ENCODE measurements around the gene SPEG. TPM values are rescaled to one million over a fixed set of nuclear protein-coding genes. Genes with fewer than 3 reads are reported as not detected.

Gene SPEG
- polyA plus RNA-seq, 3 donors, result not detected

DNA sequence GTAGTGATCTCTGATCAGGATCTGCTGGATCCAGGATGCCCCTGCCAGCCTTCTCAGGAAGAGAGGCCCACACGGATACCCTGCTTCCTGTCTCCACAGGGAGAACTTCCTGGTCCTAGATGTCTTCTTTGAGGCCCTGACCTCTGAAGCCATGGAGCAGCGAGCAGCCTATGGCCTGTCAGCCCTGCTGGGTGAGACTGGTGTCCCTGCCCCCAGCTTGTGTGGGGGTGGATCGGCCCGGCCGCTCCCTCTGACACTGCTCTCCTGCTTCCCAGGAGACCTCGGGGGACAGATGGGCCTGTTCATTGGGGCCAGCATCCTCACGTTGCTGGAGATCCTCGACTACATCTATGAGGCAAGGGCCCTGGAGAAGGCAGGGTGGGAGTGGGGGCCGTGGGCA, 102.3 kb downstream of the SPEG start:
- peaks cover 0 to 2% (median 0%) of the 10 kb centered on the region in 7 donors for H3K9me3 Mint-ChIP-seq
- Histone ChIP-seq H4K20me1 (ENCODE audit: insufficient read depth, low read length) (no peaks in the 10 kb centered on the region), H2AFZ (ENCODE audit: insufficient read depth, low read depth, low read length, poor library complexity, severe bottlenecking) (no peak overlapping the region), H3K4me3 (replicated peaks in 1 of 3; ENCODE audit: low read depth in 2 of 3, low read length in 3 of 3) (no peak overlapping the region), H3K79me2 (ENCODE audit: insufficient read depth, low read length) (no peaks in the 10 kb centered on the region), H3K4me2 (replicated peaks; ENCODE audit: extremely low read depth, low read length, poor library complexity, severe bottlenecking) (no peak overlapping the region), H3K9me3 (replicated peaks in 1 of 2; ENCODE audit: control insufficient read depth in 1 of 2, insufficient read depth in 1 of 2, low read length in 2 of 2) (no peaks in the 10 kb centered on the region), H3K4me1 (ENCODE audit: control insufficient read depth in 1 of 2, insufficient read depth in 2 of 2, low read length in 2 of 2) (peaks cover 6% of the 10 kb centered on the region in 2 donors), H3K36me3 (replicated peaks in 1 of 2; ENCODE audit: control insufficient read depth in 1 of 2, insufficient read depth in 2 of 2, low read length in 2 of 2) (no peaks in the 10 kb centered on the region), H3K27ac (ENCODE audit: low read depth in 1 of 2, low read length in 2 of 2) (no peak overlapping the region), H3K27me3 (ENCODE audit: control insufficient read depth in 2 of 2, insufficient read depth in 2 of 2, low read length in 2 of 2) (peaks cover 1 to 13% of the 10 kb centered on the region in 2 donors), H3K9ac (ENCODE audit: insufficient read depth, low read length, poor library complexity, severe bottlenecking) (no peak overlapping the region)
- no peak overlapping the region for H3K27ac Mint-ChIP-seq
- 90% methylated on average over 8 of the region's 9 CpGs for WGBS (ENCODE audit: insufficient coverage)
- TF ChIP-seq, protein P1, sequence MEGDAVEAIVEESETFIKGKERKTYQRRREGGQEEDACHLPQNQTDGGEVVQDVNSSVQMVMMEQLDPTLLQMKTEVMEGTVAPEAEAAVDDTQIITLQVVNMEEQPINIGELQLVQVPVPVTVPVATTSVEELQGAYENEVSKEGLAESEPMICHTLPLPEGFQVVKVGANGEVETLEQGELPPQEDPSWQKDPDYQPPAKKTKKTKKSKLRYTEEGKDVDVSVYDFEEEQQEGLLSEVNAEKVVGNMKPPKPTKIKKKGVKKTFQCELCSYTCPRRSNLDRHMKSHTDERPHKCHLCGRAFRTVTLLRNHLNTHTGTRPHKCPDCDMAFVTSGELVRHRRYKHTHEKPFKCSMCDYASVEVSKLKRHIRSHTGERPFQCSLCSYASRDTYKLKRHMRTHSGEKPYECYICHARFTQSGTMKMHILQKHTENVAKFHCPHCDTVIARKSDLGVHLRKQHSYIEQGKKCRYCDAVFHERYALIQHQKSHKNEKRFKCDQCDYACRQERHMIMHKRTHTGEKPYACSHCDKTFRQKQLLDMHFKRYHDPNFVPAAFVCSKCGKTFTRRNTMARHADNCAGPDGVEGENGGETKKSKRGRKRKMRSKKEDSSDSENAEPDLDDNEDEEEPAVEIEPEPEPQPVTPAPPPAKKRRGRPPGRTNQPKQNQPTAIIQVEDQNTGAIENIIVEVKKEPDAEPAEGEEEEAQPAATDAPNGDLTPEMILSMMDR (IDR thresholded peaks at IDR 0.05), result no peak
- no peaks in the 10 kb centered on the region for H3K36me3 Mint-ChIP-seq
- no peak for DNase-seq
- intact Hi-C loops (cut with micrococcal nuclease), result no loop called here
- H3K27me3 Mint-ChIP-seq (ENCODE audit: low read depth in 3 of 3), result peaks cover 13 to 21% (median 15%) of the 10 kb centered on the region in 3 donors
- no peak overlapping the region for H3K4me3 Mint-ChIP-seq
- no peaks in the 10 kb centered on the region for H3K4me1 Mint-ChIP-seq

DNA sequence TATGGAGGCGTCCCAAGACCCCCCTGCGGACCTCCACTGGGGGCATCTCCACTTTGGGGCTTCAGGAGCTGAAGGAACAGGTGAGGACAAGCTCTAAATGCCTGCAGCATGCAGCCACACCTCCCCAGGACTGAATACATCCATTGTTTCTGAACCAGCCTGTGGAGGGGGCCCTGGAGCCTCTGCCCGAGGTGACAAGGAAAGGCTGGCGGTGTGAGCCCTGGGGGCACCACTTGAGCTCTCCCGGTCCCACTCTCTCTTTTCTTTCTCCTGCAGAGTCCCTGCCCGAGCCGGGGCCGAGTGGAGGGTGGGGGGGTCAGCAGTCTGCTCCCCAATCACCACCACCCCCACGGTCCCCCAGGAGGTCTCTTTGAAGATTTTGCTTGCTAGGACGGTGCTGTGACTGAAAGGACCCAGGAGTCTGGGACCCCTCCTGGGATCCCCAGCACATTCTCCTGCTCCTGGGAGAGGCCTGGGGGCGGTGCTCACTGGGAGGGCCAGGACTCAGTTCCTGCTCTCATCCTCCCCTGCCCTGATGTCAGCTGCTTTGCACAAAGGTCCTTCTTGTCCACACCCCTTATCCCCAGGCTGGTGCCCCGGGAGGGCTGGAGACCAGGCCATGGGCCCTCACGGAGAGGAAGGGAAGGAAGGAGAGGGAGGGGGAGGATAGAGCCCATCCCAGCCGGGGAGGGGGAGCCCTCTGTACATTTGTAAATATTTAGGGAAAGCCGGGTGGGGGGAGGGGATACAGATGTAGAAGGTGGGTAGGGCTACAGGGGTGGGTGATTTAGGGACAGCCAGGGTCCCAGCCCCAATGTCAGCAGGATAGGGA, 103.2 kb downstream of the SPEG start:
- H3K36me3 Mint-ChIP-seq, result no peaks in the 10 kb centered on the region
- no peaks in the 10 kb centered on the region for H4K20me1 ChIP-seq (ENCODE audit: insufficient read depth, low read length)
- peaks cover 11% of the 10 kb centered on the region in 2 donors for H3K4me1 ChIP-seq (ENCODE audit: control insufficient read depth in 1 of 2, insufficient read depth in 2 of 2, low read length in 2 of 2)
- H3K79me2 ChIP-seq (ENCODE audit: insufficient read depth, low read length), result no peaks in the 10 kb centered on the region
- H3K9ac ChIP-seq (ENCODE audit: insufficient read depth, low read length, poor library complexity, severe bottlenecking), result no peak overlapping the region
- no peak overlapping the region for H3K4me2 ChIP-seq (replicated peaks; ENCODE audit: extremely low read depth, low read length, poor library complexity, severe bottlenecking)
- H3K27me3 ChIP-seq (ENCODE audit: control insufficient read depth in 2 of 2, insufficient read depth in 2 of 2, low read length in 2 of 2), result peaks cover 10 to 22% of the 10 kb centered on the region in 2 donors
- peaks cover 20 to 30% (median 22%) of the 10 kb centered on the region in 3 donors for H3K27me3 Mint-ChIP-seq (ENCODE audit: low read depth in 3 of 3)
- H3K27ac ChIP-seq (ENCODE audit: low read depth in 1 of 2, low read length in 2 of 2), result no peak overlapping the region
- H3K4me3 Mint-ChIP-seq, result no peak overlapping the region
- H3K9me3 Mint-ChIP-seq, result peaks cover 0 to 9% (median 2%) of the 10 kb centered on the region in 7 donors
- no peak overlapping the region for H3K27ac Mint-ChIP-seq
- peaks cover 4% of the 10 kb centered on the region for H3K4me1 Mint-ChIP-seq
- H3K4me3 ChIP-seq (replicated peaks in 1 of 3; ENCODE audit: low read depth in 2 of 3, low read length in 3 of 3), result no peak overlapping the region
- no peak overlapping the region for H2AFZ ChIP-seq (ENCODE audit: insufficient read depth, low read depth, low read length, poor library complexity, severe bottlenecking)
- no peak for DNase-seq
- no peaks in the 10 kb centered on the region for H3K9me3 ChIP-seq (replicated peaks in 1 of 2; ENCODE audit: control insufficient read depth in 1 of 2, insufficient read depth in 1 of 2, low read length in 2 of 2)
- intact Hi-C loops (cut with micrococcal nuclease), result no loop called here
- 82% methylated on average over 8 of the region's 15 CpGs for WGBS (ENCODE audit: insufficient coverage)
- TF ChIP-seq, protein P1 (IDR thresholded peaks at IDR 0.05), result no peak
- no peaks in the 10 kb centered on the region for H3K36me3 ChIP-seq (replicated peaks in 1 of 2; ENCODE audit: control insufficient read depth in 1 of 2, insufficient read depth in 2 of 2, low read length in 2 of 2)
